GM15510 (cell line): Measurements from ENCODE around the gene FRS3.
A peak's percentile ranks its signal among the peaks of the same experiment; 100 is the strongest.

Experiments
- POLR2A ChIP-seq: IDR thresholded peaks from 3 replicates; pipeline ENCODE4 v1.6.1; 2011; ENCODE audit warnings: borderline replicate concordance; ENCODE audit not compliant: insufficient read length; ENCODE audit errors: extremely low read depth

Gene FRS3

DNA sequence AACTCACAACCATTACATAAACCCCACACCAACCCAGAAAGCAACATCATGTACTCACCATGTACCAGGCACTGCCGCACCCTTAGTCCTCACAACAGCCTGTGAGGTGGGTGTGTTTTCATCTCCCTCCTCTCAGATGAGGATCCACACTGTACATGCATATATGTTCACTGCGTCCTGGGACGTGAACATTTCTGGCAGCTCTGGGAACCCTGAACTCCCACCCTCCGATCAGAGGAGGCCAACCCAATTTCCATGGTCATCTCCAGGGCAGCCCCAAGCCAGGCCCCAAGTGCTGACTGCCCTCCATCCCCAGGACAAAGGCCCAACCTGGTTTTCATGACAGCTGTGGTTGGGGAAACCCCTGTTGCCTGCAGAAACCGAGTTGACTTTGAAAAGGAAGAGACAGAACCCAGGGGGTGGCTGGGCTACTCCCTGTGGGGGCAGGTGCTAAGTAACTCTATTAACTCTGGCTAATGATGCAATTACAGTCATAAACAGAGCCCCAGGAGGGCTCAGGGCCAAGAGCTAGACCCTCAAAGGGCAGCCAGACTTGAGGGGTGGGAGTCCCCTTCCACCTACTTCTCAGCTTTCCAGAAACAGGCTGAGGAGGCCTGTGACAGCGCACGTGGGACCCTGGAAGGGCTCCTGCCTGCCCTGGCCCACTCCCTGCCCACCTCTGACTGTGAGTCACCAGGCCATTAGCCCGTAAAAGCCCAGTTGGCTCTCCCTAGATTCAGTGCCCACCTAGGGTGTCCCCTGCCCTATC, 46.9 kb downstream of the FRS3 start:
- TF ChIP-seq POLR2A: peak; percentile 37

GRCh38 chr6:41732149-41732548, 47.6 kb downstream of the FRS3 start:
- no peak for TF ChIP-seq POLR2A

DNA sequence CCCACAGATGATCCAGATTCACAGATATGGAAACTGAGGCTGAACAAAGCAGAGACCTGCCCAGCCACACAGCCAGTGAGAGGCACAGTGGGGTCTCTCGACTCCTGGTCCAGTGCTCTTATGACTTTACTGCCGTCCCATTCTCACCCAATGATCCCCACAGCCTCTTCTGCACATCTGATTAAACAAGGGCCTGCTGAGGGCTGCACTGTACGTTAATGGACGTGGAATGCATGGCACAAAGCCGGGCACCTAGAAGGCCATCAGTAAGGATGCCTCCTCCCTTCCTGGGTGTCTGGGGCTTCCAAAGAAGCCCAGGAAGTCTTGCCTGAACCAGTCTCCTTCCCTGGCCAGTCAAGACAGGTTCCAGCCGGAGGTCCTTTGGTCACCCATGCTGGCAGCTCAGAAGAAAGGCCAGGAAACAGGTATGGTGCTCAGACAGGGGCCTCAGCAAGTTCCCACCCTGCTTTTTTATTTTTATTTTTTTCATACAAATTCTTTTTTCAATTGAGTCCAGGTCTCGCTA, 48.1 kb downstream of the FRS3 start:
- TF ChIP-seq POLR2A: no peak

DNA sequence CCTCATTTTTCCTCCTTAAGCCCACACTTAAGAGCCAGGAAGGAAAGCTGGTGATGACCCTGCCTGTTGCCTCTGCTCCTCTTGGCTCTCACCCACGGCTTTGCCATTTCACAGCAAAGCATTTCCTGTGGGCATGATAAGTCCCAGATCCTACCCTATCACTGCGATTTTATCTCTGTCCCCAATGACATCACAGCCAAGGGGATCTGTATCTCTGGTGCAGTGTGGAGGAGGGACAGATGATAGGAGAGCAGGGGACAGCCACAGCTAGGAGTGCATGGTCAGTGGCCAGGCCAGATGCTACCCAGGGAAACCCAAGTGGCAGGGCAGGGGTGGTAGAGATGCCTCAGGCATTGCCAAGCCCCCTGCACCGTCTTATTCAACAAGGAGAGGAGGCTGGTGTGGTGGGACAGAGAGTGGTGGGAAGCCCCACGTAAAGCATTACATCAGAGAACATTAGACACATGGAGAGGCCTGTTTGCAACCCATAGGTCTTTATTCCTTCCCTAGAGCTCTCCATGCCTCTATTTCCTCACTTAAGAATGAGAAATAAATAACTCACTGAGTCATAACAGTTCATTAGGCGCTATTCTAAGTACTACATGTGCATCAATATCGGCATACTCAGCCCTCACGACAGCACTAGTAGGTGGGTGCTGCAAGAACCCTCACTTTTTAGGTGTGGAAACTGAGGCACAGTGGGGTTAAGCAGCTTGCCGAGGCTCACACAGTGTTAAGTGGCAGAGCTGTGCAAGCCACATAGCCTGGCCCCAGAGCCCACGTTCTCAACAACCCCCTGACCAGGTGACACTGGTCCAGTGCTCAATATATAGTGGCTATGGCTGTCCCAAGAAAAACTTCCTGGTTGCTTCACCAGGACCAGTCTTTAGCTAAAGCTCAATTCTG, 48.9 kb downstream of the FRS3 start:
- no peak for TF ChIP-seq POLR2A

DNA sequence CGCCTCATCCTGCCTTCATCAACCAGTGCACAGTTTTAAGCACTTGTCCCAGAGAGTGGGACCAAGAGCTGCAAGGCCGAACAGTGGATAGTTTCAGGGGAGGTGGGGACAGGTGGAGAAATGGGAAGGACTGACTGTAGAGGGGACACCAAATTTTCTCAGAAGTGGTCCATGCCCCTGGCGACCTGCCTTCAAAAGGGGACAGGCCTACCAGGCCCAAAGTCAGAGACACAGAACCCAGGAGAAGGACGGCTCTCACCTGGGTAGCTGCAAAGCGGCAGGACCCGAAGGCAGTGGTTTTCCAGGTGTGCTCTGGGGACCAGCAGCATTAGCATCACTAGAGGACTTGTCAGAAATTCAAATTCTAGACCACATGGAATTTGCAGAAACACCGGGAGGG, 50.1 kb downstream of the FRS3 start:
- no peak for TF ChIP-seq POLR2A

GRCh38 chr6:41728954-41729353, 50.7 kb downstream of the FRS3 start:
- no peak for TF ChIP-seq POLR2A

- no peak for TF ChIP-seq POLR2A
Observed at GRCh38 chr6:41728073-41728936, 51.4 kb downstream of the FRS3 start.

DNA sequence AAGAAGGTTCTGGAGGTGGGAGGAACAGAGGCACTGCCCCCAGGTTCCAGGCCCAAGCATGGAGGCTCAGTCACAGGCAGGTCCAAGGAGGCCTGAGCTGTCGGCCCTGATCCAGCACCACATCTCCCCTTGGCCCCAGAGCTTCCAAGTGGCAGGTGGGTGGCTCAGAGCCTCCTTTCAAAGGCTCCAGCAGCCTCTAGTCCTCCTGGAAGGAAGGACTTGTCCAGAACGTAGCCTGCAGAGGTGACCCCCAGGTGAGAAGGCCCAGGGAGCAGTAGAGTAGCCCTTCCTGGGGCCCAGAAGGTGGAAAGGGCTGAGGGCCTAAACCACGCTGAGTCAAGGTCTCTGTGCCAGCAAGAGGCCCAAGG, 52.0 kb downstream of the FRS3 start:
- TF ChIP-seq POLR2A: no peak

- TF ChIP-seq POLR2A: no peak
Observed at GRCh38 chr6:41726876-41727275, 52.8 kb downstream of the FRS3 start.

GRCh38 chr6:41724586-41725501, 54.9 kb downstream of the FRS3 start:
- no peak for TF ChIP-seq POLR2A

GRCh38 chr6:41724228-41724580, 55.5 kb downstream of the FRS3 start:
- no peak for TF ChIP-seq POLR2A

- peak; percentile 71 for TF ChIP-seq POLR2A
Observed at GRCh38 chr6:41723530-41724227, 56.0 kb downstream of the FRS3 start.

DNA sequence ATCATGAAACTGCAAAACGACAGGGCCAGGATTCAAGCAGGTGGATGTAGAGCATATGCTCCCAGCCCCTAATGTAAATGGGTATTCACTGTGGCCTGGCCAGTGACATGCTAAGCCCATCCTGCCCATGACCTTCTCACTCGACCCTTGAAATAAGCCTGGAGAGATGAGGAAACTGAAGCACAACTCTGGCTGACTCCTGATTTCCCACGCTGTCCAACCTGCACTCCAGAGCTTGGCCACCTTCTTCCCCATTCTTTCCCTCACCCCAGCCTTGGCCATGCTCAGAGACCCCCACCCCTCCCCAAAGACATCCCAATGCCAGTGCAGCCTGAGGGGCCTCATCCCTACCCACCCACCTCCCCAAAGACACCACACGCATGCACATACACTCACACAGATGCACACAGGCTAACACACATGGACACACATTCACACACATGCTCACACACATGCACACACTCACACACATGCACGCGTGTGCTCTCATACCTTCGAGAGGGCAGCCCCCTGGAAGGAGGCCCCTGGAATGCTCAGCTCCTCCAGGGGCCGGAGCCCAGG, 56.7 kb downstream of the FRS3 start:
- no peak for TF ChIP-seq POLR2A
